Retinal pigment epithelial cell (primary cell): ENCODE results near the gene TAOK2.
"Not testable (repeated sequence)": the region's sequence is repeated elsewhere in the genome, so short reads cannot be mapped to it uniquely, and the experiment has no call there.

ENCODE experiments used
- DNase-seq: peaks from one replicate; pipeline ENCODE4 v3.0.0-alpha.2; 2010; ENCODE audit warnings: low read depth
- H3K4me3 ChIP-seq: 2 replicates; pipeline ENCODE4 v1.5.1; 2011; ENCODE audit warnings: mild to moderate bottlenecking, low read length, control low read depth, moderate library complexity
- TF ChIP-seq, protein P1 (sequence below): conservative IDR thresholded peaks from 2 replicates; pipeline ENCODE4 v1.5.1; 2011; ENCODE audit warnings: low read depth, low read length, control low read depth, inconsistent platforms

The TAOK2 gene

GRCh38 chr16:30011714-30012504, 38.2 kb downstream of the TAOK2 start:
- TF ChIP-seq, protein P1, sequence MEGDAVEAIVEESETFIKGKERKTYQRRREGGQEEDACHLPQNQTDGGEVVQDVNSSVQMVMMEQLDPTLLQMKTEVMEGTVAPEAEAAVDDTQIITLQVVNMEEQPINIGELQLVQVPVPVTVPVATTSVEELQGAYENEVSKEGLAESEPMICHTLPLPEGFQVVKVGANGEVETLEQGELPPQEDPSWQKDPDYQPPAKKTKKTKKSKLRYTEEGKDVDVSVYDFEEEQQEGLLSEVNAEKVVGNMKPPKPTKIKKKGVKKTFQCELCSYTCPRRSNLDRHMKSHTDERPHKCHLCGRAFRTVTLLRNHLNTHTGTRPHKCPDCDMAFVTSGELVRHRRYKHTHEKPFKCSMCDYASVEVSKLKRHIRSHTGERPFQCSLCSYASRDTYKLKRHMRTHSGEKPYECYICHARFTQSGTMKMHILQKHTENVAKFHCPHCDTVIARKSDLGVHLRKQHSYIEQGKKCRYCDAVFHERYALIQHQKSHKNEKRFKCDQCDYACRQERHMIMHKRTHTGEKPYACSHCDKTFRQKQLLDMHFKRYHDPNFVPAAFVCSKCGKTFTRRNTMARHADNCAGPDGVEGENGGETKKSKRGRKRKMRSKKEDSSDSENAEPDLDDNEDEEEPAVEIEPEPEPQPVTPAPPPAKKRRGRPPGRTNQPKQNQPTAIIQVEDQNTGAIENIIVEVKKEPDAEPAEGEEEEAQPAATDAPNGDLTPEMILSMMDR: no peak
- H3K4me3 ChIP-seq: no peak overlapping the region
- DNase-seq: no peak

GRCh38 chr16:30012598-30012997, 38.9 kb downstream of the TAOK2 start:
- DNase-seq, H3K4me3 ChIP-seq: not testable (repeated sequence)

DNA sequence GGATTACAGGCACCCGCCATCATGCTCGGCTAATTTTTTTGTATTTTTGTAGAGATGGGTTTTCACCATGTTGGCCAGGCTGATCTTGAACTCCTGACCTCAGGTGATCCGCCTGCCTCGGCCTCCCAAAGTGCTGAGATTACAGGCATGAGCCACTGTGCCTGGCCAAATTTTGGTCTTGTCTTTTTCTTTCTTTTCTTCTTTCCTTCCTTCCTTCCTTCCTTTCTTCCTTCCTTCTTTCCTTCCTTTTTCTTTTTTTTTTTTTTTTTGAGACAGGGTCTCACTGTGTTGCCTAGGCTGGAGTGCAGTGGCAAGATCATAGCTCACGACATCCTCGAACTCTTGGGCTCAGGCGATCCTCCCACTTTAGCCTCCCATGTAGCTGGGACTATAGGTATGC, 41.8 kb downstream of the TAOK2 start:
- not testable (repeated sequence) for DNase-seq

GRCh38 chr16:30016555-30017276, 43.0 kb downstream of the TAOK2 start:
- DNase-seq: no peak
- TF ChIP-seq, protein P1: no peak
- H3K4me3 ChIP-seq: no peak overlapping the region

More for the DNA sequence above, 41.8 kb downstream of the TAOK2 start:
- H3K4me3 ChIP-seq: not testable (repeated sequence)

GRCh38 chr16:30017277-30017656, 43.6 kb downstream of the TAOK2 start:
- TF ChIP-seq, protein P1: no peak
- no peak for DNase-seq

GRCh38 chr16:30017937-30018336, 44.3 kb downstream of the TAOK2 start:
- not testable (repeated sequence) for H3K4me3 ChIP-seq, DNase-seq

More at GRCh38 chr16:30017277-30017656, 43.6 kb downstream of the TAOK2 start:
- H3K4me3 ChIP-seq: no peak overlapping the region

- H3K4me3 ChIP-seq: no peak overlapping the region
- TF ChIP-seq, protein P1: no peak
- no peak for DNase-seq
Observed at GRCh38 chr16:30018731-30019158, 45.1 kb downstream of the TAOK2 start.

DNA sequence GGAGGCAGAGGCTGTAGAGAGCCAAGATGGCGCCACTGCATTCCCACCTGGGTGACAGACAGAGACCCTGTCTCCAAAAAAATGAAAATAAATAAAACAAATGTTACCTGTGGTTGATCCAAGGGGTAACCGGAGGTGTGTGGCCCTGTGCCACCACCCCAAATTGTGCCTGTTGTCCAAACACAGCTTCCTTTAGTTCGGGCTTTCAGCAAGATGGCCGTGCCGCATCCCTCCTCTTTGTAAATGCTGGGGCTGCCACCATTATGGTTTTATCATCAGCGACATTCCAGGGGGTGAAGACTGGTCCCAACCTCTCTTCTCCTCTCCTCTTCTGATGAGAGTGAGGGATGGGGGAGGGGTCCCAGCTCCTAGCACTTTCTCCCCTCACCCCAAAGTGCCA, 49.2 kb downstream of the TAOK2 start, which contains the start of gene C16orf92:
Gene C16orf92 (plus strand): TSS at position 312 of the 400 bp plus-strand sequence. CDS start 143 bp downstream, outside the sequence.
- H3K4me3 ChIP-seq: no peak within 1 kb of the TSS
- TF ChIP-seq, protein P1: no peak

More for the DNA sequence above, 49.2 kb downstream of the TAOK2 start, which contains the start of gene C16orf92:
- no peak for DNase-seq
